ENCODE results near the gene C19orf38. TPM values are rescaled to one million over a fixed set of nuclear protein-coding genes. Genes with fewer than 3 reads are reported as not detected.

The C19orf38 gene
- total and polyA plus RNA-seq, 10 donors, result 10.2 to 48.1 (median 17.9) TPM

Small RNAs within 50 kb of the gene (microRNA-seq; reads per million reads assigned to microRNA genes)
- gene MIR199A1 (0.28 to 1.1 (median 0.72) reads per million in 3 donors), gene MIR6793 (0.35 to 2.5 (median 1.4) reads per million in 3 donors)

Small RNAs within 50 kb of the gene (small RNA-seq; reads per million reads assigned to genes)
- gene MIR199A1 (0 reads per million in 4 donors), gene MIR6793 (0 to 0.48 (median 0.18) reads per million in 4 donors)

Other genes starting within 250 kb of the C19orf38 start
- gene SLC44A2, start 222.9 kb upstream of the C19orf38 start, total RNA-seq, result 100 to 1,000 TPM; 199 to 358 (median 274) TPM
- gene SLC44A2, start 222.9 kb upstream of the C19orf38 start, polyA plus RNA-seq, result 100 to 1,000 TPM; 108 to 128 (median 125) TPM
- 100 to 1,000 TPM; 150 to 264 (median 221) TPM for gene ILF3, start 194.1 kb upstream of the C19orf38 start, total RNA-seq
- 100 to 1,000 TPM in 2 of 3 donors, 10 to 100 TPM in 1; 82.9 to 152 (median 143) TPM for gene ILF3, start 194.1 kb upstream of the C19orf38 start, polyA plus RNA-seq
- 10 to 100 TPM; 20.6 to 49.4 (median 33.6) TPM for gene QTRT1, start 147.0 kb upstream of the C19orf38 start, total RNA-seq
- gene QTRT1, start 147.0 kb upstream of the C19orf38 start, polyA plus RNA-seq, result 100 to 1,000 TPM in 2 of 3 donors, 10 to 100 TPM in 1; 65.3 to 114 (median 111) TPM
- 100 to 1,000 TPM; 175 to 298 (median 197) TPM for gene DNM2, start 130.3 kb upstream of the C19orf38 start, total RNA-seq
- 100 to 1,000 TPM in 1 of 3 donors, 10 to 100 TPM in 2; 57.1 to 104 (median 89.0) TPM for gene DNM2, start 130.3 kb upstream of the C19orf38 start, polyA plus RNA-seq
- 10 to 100 TPM; 15.2 to 30.5 (median 18.7) TPM for gene TMED1, start 12.2 kb upstream of the C19orf38 start, total RNA-seq
- 10 to 100 TPM; 13.1 to 21.7 (median 19.8) TPM for gene TMED1, start 12.2 kb upstream of the C19orf38 start, polyA plus RNA-seq
- gene CARM1, start 23.1 kb downstream of the C19orf38 start, total RNA-seq, result 10 to 100 TPM; 18.2 to 32.0 (median 29.4) TPM
- 10 to 100 TPM; 13.6 to 25.7 (median 13.7) TPM for gene CARM1, start 23.1 kb downstream of the C19orf38 start, polyA plus RNA-seq
- 10 to 100 TPM; 24.1 to 42.3 (median 29.8) TPM for gene YIPF2, start 80.2 kb downstream of the C19orf38 start, total RNA-seq
- 10 to 100 TPM; 12.5 to 28.6 (median 16.8) TPM for gene YIPF2, start 80.2 kb downstream of the C19orf38 start, polyA plus RNA-seq
- 10 to 100 TPM; 18.0 to 24.3 (median 21.3) TPM for gene TIMM29, start 80.4 kb downstream of the C19orf38 start, total RNA-seq
- gene TIMM29, start 80.4 kb downstream of the C19orf38 start, polyA plus RNA-seq, result 10 to 100 TPM in 2 of 3 donors, 1 to 10 TPM in 1; 6.8 to 15.1 (median 12.9) TPM
- gene SMARCA4, start 112.6 kb downstream of the C19orf38 start, total RNA-seq, result 10 to 100 TPM; 61.5 to 95.6 (median 67.0) TPM
- gene SMARCA4, start 112.6 kb downstream of the C19orf38 start, polyA plus RNA-seq, result 10 to 100 TPM; 41.6 to 69.6 (median 58.4) TPM
- 100 to 1,000 TPM in 1 of 7 donors, 10 to 100 TPM in 6; 17.9 to 117 (median 49.0) TPM for gene LDLR, start 241.0 kb downstream of the C19orf38 start, total RNA-seq
- 10 to 100 TPM in 1 of 3 donors, 1 to 10 TPM in 2; 7.0 to 15.7 (median 7.8) TPM for gene LDLR, start 241.0 kb downstream of the C19orf38 start, polyA plus RNA-seq